Stimulated activated CD4-positive, alpha-beta T cell treated with anti-CD3 and anti-CD28 coated beads, Interleukin-2, amount 100 ng/mL, for 4 hours (primary cell): ENCODE results near the gene DENND4A.

Experiments
- DNase-seq: peaks from one replicate; pipeline ENCODE4 v3.0.0-alpha.2; 2020; ENCODE audit warnings: low read depth

Gene DENND4A

GRCh38 chr15:65792138-65792987 lies at the start of gene DENND4A:
Gene DENND4A (minus strand): TSS chr15:65792293. CDS start chr15:65756450, 35,843 bp downstream.
- DNase-seq: peak; percentile 98

GRCh38 chr15:65841121-65841930 lies 49.2 kb upstream of the DENND4A start:
- no peak for DNase-seq

GRCh38 chr15:65839985-65840384 lies 47.9 kb upstream of the DENND4A start:
- no peak for DNase-seq

- no peak for DNase-seq
Measured at GRCh38 chr15:65839354-65839901, 47.3 kb upstream of the DENND4A start.

- no peak for DNase-seq
Measured at GRCh38 chr15:65837301-65838294, 45.5 kb upstream of the DENND4A start.

GRCh38 chr15:65836665-65837064 lies 44.6 kb upstream of the DENND4A start:
- no peak for DNase-seq

- no peak for DNase-seq
Measured at GRCh38 chr15:65835447-65835846, 43.4 kb upstream of the DENND4A start.

GRCh38 chr15:65834603-65835282 lies 42.6 kb upstream of the DENND4A start:
- no peak for DNase-seq

- DNase-seq: no peak
Measured at GRCh38 chr15:65833501-65834205, 41.6 kb upstream of the DENND4A start.

- no peak for DNase-seq
Measured at GRCh38 chr15:65832549-65833364, 40.7 kb upstream of the DENND4A start.

GRCh38 chr15:65829130-65829764 lies 37.2 kb upstream of the DENND4A start:
- no peak for DNase-seq

- no peak for DNase-seq
Measured at GRCh38 chr15:65828585-65828984, 36.5 kb upstream of the DENND4A start.

GRCh38 chr15:65827065-65827464 lies 35.0 kb upstream of the DENND4A start:
- DNase-seq: no peak

GRCh38 chr15:65824941-65825544 lies 33.0 kb upstream of the DENND4A start:
- no peak for DNase-seq

GRCh38 chr15:65824031-65824743 lies 32.1 kb upstream of the DENND4A start:
- DNase-seq: no peak

GRCh38 chr15:65822316-65822715 lies 30.2 kb upstream of the DENND4A start:
- no peak for DNase-seq

- no peak for DNase-seq
Measured at GRCh38 chr15:65821070-65821469, 29.0 kb upstream of the DENND4A start.

- no peak for DNase-seq
Measured at GRCh38 chr15:65819563-65819960, 27.5 kb upstream of the DENND4A start.
